VCaP (cell line): ENCODE measurements around the gene PRDM16.

Experiments used
- H3K27ac ChIP-seq: fragments of 450-650 bp; 2 replicates; pipeline ENCODE4 v1.5.1; 2017
- CTCF ChIP-seq: fragments of 450-650 bp; conservative IDR thresholded peaks from 2 replicates; pipeline ENCODE4 v1.5.1; 2017; ENCODE audit warnings: mild to moderate bottlenecking, moderate library complexity

The PRDM16 gene

DNA sequence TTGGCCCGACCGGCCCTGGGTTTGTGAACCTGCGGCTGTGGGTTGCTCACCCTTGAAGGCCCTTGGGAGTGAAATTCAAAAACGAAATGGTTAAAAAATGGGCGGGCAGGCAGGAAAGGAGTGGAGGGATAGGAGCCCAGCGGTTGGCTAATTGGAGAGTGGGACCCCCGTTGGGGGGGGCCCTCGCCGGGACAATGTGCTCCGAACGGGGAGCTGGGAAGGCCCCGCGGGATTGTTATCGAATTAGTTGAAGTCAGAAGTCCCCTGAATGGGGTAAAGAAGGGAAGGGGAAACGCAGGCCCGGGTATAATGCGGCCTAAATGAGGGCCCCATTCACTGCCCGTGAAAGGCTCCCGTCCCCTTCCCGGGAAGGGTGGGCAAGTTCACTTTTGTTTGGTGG is 135.7 kb downstream of the PRDM16 start:
- H3K27ac ChIP-seq, result no peak overlapping the region
- no peak for TF ChIP-seq CTCF

DNA sequence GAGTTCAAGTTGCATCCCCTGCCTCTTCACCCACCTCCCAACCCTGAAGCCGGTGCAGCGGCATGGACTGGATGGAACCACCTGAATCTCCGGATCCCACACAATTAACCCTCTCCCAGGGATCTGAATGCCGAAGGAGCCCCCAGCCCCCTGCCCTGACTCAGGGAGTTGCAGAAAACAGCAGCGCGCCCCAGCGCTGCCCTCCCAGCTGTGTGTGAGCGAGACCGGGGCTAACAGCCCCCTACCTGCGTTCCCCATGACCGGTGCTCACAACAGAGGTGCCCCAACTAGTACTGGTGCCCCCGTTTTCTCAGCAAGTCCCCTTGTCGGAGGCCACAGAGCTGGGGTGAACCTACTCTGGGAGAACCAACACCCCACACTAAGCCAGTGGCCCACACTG is 136.8 kb downstream of the PRDM16 start:
- no peak for TF ChIP-seq CTCF

DNA sequence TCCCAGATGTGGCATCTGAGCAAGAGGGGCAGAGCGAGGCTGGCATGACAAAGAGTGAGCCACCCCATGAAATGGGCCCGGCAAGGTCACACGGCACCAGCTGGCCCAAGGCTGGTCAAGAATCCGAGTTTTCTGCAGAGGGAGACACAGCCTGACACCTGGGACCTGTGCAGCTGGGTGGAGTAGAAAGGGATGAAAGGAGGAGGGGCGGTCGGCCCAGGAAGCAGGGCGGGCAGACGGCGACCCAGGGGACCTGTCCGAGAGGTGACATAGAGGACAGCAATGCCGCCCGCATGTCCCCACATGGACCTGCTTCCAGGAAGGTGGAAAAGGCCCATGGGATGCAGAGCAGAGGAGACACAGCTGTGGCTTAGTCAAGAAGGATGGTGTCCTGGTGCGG is 137.7 kb downstream of the PRDM16 start:
- no peak overlapping the region for H3K27ac ChIP-seq
- no peak for TF ChIP-seq CTCF

More for the DNA sequence above, 136.8 kb downstream of the PRDM16 start:
- no peak overlapping the region for H3K27ac ChIP-seq

DNA sequence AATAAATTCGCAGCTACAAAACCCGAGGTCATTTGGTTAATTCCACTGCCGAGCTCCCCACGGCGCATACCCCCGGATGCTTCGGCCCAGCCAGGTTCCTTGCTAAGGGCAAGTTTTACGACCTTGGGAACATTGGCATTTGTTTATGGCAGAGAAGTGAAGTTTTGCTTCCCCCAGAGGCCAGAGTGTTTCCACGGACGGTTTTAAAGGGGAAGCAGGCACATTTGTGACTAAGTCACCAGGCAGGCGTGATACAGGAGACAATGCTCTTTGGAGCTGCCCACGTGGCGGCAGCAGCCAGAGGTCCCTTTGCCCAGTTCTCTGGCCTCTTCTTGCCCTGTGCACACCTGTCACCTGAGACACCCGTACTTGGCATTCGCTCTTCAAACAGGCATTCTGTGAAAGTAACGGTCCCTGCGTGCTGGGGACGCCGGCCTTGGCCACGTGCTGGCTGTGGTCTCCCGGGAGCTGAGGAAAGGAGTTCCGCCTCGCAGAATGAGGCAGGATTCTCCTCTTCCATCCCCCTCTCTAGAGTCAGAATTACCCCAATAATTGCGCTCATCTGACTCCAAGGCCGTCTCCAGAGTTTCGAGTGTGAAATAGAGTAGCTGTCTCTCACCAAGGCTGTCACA is 138.3 kb downstream of the PRDM16 start:
- no peak for TF ChIP-seq CTCF

DNA sequence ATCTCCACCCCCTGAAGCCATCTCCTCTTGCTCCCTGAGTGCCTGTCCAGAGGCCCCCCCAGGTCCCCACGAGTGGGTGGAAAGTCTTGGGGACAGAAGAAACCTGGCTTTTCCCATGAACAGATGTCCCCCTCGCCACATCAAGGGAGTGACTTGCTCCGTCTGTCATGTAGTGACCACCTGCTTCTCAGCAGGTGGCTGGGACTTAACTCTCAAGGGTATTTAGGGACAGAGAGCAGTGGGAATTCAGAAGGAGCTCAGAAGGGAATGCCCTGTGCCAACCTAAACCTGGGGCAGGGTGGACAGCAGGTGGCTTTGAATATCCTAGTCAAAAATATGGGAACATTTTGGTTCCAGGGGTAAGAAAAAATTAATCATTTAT is 139.8 kb downstream of the PRDM16 start:
- H3K27ac ChIP-seq, result no peak overlapping the region
- no peak for TF ChIP-seq CTCF

More for the DNA sequence above, 138.3 kb downstream of the PRDM16 start:
- H3K27ac ChIP-seq, result no peak overlapping the region

DNA sequence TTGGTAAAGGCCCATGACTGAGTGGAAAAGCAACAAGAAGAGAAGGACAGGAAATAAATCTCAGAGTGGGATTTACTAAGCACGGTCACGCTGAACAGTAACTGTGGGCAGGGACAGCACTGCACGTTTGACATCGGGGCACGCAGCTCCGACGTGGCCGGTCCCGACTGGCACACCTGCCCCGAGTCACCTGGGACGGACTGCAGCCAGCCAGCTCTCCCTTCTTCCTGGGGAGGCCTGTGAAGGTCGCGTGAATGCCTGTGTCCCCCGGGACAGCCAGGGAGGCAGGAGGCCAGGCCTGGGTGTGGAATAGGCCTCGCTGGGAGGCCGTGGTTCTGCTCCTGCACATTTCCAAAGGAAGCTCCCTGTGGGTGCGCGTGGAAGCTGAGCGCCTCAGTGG is 140.2 kb downstream of the PRDM16 start:
- H3K27ac ChIP-seq, result no peak overlapping the region
- no peak for TF ChIP-seq CTCF

DNA sequence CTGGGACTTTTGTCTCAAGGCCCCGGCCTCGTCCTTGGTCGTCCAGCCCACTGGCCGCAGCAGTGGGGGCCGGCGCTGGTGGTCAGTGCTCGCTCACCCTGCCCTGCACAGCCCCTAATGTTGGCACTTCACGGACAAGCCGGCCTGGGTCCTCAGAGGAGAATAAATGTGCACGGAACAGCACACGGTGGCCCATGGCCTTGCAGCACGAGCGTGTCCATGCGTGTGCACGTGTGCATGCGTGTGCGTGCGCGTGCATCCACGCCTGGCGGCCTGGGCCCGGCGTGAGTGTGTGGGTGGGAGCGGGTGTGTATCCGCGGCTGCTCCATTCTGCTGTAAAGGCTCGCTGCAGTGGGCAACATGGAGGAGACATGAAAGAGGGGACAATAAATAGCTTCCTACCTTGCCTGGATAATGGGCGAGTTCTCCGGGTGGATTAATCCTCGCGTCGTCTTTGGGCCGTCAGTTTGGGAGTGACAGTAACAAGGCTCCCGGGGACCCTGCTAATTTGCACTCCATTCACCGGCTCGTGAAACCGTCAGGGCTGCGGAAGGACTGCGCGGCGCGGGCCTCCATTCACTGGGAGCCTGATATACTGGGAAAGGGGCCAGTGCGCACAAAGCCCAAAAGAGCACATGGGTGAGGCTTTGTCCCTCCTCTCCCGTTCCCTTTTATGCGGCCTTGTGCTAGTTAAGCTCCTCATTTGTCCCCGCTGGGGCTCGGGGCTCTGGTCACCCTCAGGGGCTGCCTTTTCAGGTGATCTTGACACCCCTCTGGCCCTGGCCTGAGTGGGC is 142.8 kb downstream of the PRDM16 start:
- no peak for TF ChIP-seq CTCF

More for the DNA sequence above, 142.8 kb downstream of the PRDM16 start:
- H3K27ac ChIP-seq, result no peak overlapping the region
